T-helper 1 cell treated with Interleukin-12 subunit alpha and Interleukin-12 subunit beta and Interleukin-4 antibody, amounts not matched to agents 30 μg/mL and 1 μg/mL, for 36 hours (primary cell): ENCODE measurements around the gene CPNE8.

Experiments used
- H3K27ac Mint-ChIP-seq: one replicate; pipeline ENCODE4 v1.8.0; 2021; ENCODE audit warnings: mild to moderate bottlenecking, mixed read lengths
- H3K27me3 Mint-ChIP-seq: one replicate; pipeline ENCODE4 v1.8.0; 2021; ENCODE audit warnings: low read depth, mixed read lengths
- H3K36me3 Mint-ChIP-seq: one replicate; pipeline ENCODE4 v1.8.0; 2021; ENCODE audit warnings: low read depth, mixed read lengths
- H3K4me1 Mint-ChIP-seq: one replicate; pipeline ENCODE4 v1.8.0; 2021; ENCODE audit warnings: low read depth, mixed read lengths
- H3K4me3 Mint-ChIP-seq: one replicate; pipeline ENCODE4 v1.8.0; 2021; ENCODE audit warnings: mild to moderate bottlenecking, moderate library complexity, mixed read lengths
- H3K9me3 Mint-ChIP-seq: one replicate; pipeline ENCODE4 v1.8.0; 2021; ENCODE audit warnings: mixed read lengths

Gene CPNE8

DNA sequence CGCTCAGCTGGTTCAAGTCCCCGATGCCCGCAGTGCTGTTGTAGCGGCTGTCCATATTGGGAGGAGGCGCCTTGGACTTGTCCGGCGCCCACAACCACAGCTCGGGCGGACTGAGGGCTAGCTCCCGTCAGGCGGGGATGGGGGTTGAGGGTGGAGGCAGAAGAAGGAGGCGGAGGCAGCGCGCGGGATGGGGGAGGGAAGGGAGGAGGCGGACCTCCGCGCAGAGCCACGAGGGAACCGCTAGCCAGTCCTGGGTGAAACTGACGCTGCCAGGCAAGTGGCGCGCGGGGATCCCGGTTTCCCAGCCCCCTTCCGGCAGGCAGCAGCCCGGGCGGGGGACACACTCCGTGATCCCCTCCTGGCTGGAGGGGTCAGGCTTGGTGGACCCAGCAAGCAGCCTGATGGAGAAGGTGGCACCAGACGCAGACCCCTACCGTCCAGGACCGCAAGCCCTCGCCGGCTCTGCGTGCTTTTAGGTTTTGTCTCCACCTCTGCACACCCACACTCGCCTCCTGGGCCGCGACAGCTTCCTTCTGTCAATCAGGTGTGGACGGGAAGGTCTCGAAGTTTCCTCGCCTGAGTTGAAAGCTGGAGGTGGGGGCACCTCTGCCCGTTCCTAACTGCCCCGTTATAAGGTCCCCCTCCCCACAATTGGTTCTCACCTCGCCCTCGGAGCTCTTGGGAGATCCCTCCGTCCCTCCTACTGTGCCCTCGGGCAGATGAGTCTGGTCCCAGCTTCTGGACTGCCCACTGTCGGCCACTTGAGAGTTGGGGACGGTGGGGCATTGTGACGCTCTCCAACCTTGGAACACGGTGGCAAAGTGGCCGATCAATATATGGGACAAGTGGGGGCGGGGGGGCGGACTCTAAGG lies at the start of gene CPNE8:
CPNE8 (minus strand) TSS at position 112 of the 872 bp plus-strand sequence; CDS start at position 55, 57 bp downstream.
- no peaks in the 10 kb centered on the region for H3K9me3 Mint-ChIP-seq
- peaks cover 22% of the 10 kb centered on the region for H3K27me3 Mint-ChIP-seq
- peaks cover 2% of the 10 kb centered on the region for H3K36me3 Mint-ChIP-seq
- H3K27ac Mint-ChIP-seq = peak within 1 kb of the TSS; percentile 86
- H3K4me3 Mint-ChIP-seq = peak within 1 kb of the TSS; percentile 92
- H3K4me1 Mint-ChIP-seq = peaks cover 30% of the 10 kb centered on the region

GRCh38 chr12:38954238-38954873 lies 49.0 kb upstream of the CPNE8 start:
- H3K4me1 Mint-ChIP-seq = no peaks in the 10 kb centered on the region
- H3K27me3 Mint-ChIP-seq = no peaks in the 10 kb centered on the region
- H3K36me3 Mint-ChIP-seq = no peaks in the 10 kb centered on the region
- no peak overlapping the region for H3K27ac Mint-ChIP-seq
- no peak overlapping the region for H3K4me3 Mint-ChIP-seq
- no peaks in the 10 kb centered on the region for H3K9me3 Mint-ChIP-seq

DNA sequence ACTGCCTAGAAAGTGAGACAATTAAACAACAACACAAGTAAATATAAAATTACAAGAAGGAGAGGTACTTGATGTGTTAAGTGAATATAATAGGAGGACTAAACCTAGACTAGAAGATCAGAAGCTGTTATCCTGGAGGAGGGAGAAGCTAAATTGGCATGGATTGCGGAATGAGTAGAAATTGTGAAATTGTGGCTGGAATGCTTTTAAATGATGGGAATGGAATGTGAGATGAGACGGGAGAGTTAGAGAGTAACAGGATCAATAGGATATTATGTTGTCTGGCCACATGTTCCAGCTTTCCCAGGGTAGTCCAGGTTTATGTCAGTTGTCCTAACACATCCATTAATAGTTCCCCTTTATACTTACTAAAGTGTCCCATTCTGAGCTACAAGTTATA lies 44.0 kb upstream of the CPNE8 start:
- Mint-ChIP-seq H3K9me3 (no peaks in the 10 kb centered on the region), H3K4me1 (no peaks in the 10 kb centered on the region), H3K4me3 (no peak overlapping the region), H3K36me3 (no peaks in the 10 kb centered on the region), H3K27ac (no peak overlapping the region), H3K27me3 (no peaks in the 10 kb centered on the region)

DNA sequence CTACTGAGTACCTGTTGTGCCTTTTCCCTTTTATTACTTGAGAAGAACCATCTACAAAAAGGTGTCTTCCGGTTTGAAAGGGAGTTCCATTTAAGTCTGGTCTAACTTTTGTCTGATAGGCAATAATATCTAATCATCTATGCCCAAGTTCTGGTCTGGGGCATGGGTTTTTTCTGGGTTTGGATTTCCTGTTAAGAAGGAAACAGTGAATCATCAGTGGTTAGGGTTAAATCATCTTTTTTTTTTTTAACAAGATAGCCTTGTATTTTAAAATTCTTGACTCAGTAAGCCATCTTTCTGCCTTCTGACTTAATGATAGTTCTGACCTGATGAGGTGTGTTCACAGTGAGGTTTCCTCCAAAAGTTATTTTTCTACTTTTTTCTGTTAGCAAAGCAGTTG lies 29.3 kb upstream of the CPNE8 start:
- Mint-ChIP-seq H3K9me3 (peaks cover 19% of the 10 kb centered on the region), H3K4me3 (no peak overlapping the region), H3K36me3 (no peaks in the 10 kb centered on the region), H3K27me3 (no peaks in the 10 kb centered on the region), H3K4me1 (peaks cover 4% of the 10 kb centered on the region), H3K27ac (no peak overlapping the region)

- H3K27me3 Mint-ChIP-seq = no peaks in the 10 kb centered on the region
- peaks cover 4% of the 10 kb centered on the region for H3K4me1 Mint-ChIP-seq
- no peak overlapping the region for H3K27ac Mint-ChIP-seq
- no peaks in the 10 kb centered on the region for H3K36me3 Mint-ChIP-seq
- H3K4me3 Mint-ChIP-seq = no peak overlapping the region
- peaks cover 19% of the 10 kb centered on the region for H3K9me3 Mint-ChIP-seq
Observed at GRCh38 chr12:38934078-38934584, 28.7 kb upstream of the CPNE8 start.

- Mint-ChIP-seq H3K4me1 (peaks cover 4% of the 10 kb centered on the region), H3K27ac (no peak overlapping the region), H3K4me3 (no peak overlapping the region), H3K36me3 (no peaks in the 10 kb centered on the region), H3K27me3 (no peaks in the 10 kb centered on the region), H3K9me3 (peaks cover 11% of the 10 kb centered on the region)
Observed at GRCh38 chr12:38932320-38932719, 26.9 kb upstream of the CPNE8 start.

- peaks cover 5% of the 10 kb centered on the region for H3K9me3 Mint-ChIP-seq
- H3K4me3 Mint-ChIP-seq = no peak overlapping the region
- no peaks in the 10 kb centered on the region for H3K27me3 Mint-ChIP-seq
- no peak overlapping the region for H3K27ac Mint-ChIP-seq
- H3K36me3 Mint-ChIP-seq = no peaks in the 10 kb centered on the region
- H3K4me1 Mint-ChIP-seq = peaks cover 4% of the 10 kb centered on the region
Observed at GRCh38 chr12:38931461-38931860, 26.1 kb upstream of the CPNE8 start.

- no peak overlapping the region for H3K4me3 Mint-ChIP-seq
- H3K27me3 Mint-ChIP-seq = no peaks in the 10 kb centered on the region
- peaks cover 4% of the 10 kb centered on the region for H3K4me1 Mint-ChIP-seq
- H3K36me3 Mint-ChIP-seq = no peaks in the 10 kb centered on the region
- H3K9me3 Mint-ChIP-seq = peaks cover under 1% of the 10 kb centered on the region
- H3K27ac Mint-ChIP-seq = no peak overlapping the region
Observed at GRCh38 chr12:38930990-38931389, 25.6 kb upstream of the CPNE8 start.

DNA sequence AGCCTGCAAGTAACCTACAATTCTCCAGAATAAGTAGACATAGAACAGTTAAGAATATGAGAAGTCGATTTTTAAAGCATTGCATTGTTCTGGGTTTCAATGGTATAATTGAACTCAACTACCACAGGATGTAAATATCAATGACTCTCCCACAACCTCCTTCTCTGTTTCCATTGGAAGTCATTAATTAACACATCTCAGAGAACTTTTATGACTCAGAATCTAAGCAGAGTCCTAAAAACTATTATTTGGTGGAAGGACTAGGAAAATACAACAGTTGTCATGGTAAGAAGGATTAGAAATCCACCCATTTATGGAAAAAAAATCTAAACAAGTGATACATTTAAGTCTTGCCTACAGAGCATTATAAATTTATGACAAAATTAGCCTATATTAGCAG lies 21.1 kb upstream of the CPNE8 start:
- Mint-ChIP-seq H3K27me3 (peaks cover 3% of the 10 kb centered on the region), H3K27ac (no peak overlapping the region), H3K4me3 (no peak overlapping the region), H3K4me1 (no peaks in the 10 kb centered on the region), H3K36me3 (no peaks in the 10 kb centered on the region), H3K9me3 (no peaks in the 10 kb centered on the region)

DNA sequence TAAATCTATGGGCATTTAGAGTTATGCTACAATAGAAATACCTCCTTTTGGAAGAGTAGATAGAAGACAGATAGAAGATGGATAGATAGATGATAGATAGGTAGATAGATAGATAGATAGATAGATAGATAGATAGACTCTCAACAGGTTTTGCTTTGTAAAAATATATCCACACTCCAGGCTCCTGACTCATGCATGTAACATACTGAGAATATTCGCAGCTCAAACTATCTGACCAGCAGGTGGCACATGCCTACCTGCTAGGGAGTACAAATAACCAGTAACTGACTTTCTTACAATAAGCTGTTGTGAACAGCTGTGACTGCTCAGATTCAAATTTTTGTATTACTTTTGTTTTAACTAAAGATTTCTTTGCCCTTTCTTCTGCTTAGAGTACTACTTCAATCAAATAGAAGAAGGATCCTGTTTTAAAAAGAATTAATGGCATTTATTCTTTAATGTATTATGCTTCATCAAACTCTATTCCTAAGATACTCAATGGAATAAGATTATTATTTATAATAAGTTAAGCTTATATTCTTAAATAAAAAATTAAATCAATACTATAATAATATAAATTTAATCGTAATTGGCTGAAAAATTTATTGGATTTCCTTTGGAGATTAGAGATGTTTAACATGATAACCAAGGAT lies 15.8 kb upstream of the CPNE8 start:
- no peaks in the 10 kb centered on the region for H3K9me3 Mint-ChIP-seq
- no peaks in the 10 kb centered on the region for H3K4me1 Mint-ChIP-seq
- peaks cover 6% of the 10 kb centered on the region for H3K27me3 Mint-ChIP-seq
- H3K36me3 Mint-ChIP-seq = no peaks in the 10 kb centered on the region
- H3K27ac Mint-ChIP-seq = no peak overlapping the region
- no peak overlapping the region for H3K4me3 Mint-ChIP-seq

GRCh38 chr12:38919191-38919590 lies 13.8 kb upstream of the CPNE8 start:
- Mint-ChIP-seq H3K27ac (no peak overlapping the region), H3K4me3 (no peak overlapping the region), H3K36me3 (no peaks in the 10 kb centered on the region), H3K27me3 (peaks cover 9% of the 10 kb centered on the region), H3K9me3 (no peaks in the 10 kb centered on the region), H3K4me1 (no peaks in the 10 kb centered on the region)

DNA sequence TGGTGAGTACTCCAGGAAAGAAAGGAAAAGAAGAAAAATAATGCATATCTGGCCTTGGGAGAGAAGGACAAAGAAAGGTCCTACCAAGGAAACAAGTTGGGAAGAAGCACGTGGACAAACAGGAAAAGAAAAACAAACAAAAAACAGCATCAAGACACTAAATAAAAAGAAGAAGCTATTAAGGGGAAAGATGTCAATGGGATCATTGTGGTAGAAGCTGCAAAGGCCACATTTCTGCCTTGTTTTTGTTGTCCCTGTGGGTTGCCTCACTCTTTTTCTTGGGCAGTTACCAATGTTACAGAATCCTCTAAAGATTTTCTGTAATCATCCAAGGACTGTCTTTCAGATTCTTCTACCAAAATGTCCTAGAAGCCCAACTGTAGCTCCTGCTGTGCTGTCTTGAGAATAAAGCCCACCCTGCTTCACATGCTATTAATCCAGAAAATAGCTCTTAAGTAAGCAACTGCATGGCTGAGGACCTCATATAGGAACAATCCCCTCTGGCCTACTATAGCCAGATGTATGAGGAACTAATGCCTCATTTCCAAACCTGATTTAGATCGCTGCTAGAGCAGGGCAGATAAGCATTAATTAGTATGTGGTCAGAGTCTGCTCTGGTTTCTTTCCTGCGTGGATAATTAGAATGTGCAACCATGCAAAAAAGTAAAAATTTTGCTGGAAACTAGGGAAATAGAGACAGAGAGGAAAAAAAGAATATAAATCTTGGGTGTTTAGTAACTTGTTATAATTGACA lies 10.2 kb upstream of the CPNE8 start:
- H3K27me3 Mint-ChIP-seq = peaks cover 19% of the 10 kb centered on the region
- H3K27ac Mint-ChIP-seq = no peak overlapping the region
- H3K9me3 Mint-ChIP-seq = no peaks in the 10 kb centered on the region
- H3K4me1 Mint-ChIP-seq = no peaks in the 10 kb centered on the region
- no peaks in the 10 kb centered on the region for H3K36me3 Mint-ChIP-seq
- no peak overlapping the region for H3K4me3 Mint-ChIP-seq

DNA sequence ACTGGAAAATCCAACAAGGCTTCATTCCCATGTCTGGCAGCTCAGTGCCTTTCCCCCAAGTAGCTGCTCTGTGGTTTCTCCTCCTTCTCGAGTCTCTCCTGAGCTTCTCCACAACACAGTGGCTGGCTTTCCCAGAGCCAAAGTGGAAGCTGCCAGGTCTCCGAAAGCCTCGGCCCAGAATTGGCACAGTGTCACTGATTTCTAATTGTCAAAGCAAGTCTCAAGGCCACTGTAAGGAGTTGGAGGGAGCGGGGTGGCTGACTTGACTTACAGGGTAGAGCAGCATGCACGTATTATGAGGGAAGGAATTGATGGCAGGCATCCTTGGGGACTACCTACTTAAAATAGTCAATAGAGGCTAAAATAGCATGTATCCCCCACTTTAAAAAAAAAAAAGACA lies 6.7 kb upstream of the CPNE8 start:
- H3K9me3 Mint-ChIP-seq = no peaks in the 10 kb centered on the region
- H3K36me3 Mint-ChIP-seq = no peaks in the 10 kb centered on the region
- H3K27ac Mint-ChIP-seq = no peak overlapping the region
- peaks cover 3% of the 10 kb centered on the region for H3K4me1 Mint-ChIP-seq
- H3K4me3 Mint-ChIP-seq = no peak overlapping the region
- H3K27me3 Mint-ChIP-seq = peaks cover 28% of the 10 kb centered on the region

GRCh38 chr12:38911611-38912010 lies 6.2 kb upstream of the CPNE8 start:
- no peak overlapping the region for H3K4me3 Mint-ChIP-seq

More at GRCh38 chr12:38911611-38912010, 6.2 kb upstream of the CPNE8 start:
- Mint-ChIP-seq H3K27me3 (peaks cover 32% of the 10 kb centered on the region), H3K4me1 (peaks cover 7% of the 10 kb centered on the region), H3K9me3 (no peaks in the 10 kb centered on the region), H3K27ac (no peak overlapping the region), H3K36me3 (no peaks in the 10 kb centered on the region)
